DMS53 treated with DMSO at 0.1 percent for 48 hours (cell line): Measurements from ENCODE around the gene CALR3.

Experiments used
- DNase-seq: peaks from one replicate; lab custom pipeline; 2025; ENCODE audit not compliant: unreplicated experiment; lab: John Stamatoyannopoulos, UW

Gene CALR3

DNA sequence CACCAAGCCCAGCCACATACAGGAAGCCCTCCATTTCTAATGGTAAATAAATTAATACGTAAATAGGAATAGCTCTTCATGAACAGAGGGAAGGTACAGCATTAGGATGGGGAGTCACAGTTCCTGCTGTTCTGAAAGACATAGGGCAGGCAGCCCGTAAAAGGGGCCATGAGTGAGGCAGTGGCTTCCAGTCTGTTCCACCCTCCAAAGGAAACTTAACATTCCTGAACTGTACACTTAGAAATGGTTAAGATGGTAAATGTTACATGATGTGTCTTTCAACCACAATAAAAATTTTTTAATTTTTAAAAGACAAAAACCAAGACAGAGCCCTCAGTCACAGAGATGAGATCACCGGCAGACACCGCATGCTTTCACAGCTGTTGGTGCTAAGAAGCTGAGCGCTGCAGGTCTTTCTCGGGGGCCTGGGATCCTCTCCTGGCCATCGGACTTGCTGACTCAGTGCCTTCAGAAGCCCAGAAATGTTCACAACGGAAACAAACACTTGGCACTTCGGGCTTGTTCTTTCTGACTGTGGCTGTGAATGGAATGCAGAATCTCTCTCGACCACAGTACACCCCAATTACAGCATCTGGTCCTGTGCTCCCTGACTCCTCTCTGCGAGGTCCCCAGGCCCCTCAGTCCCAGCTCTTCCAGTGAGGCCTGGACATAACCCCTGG, 60.6 kb downstream of the CALR3 start:
- no peak for DNase-seq

DNA sequence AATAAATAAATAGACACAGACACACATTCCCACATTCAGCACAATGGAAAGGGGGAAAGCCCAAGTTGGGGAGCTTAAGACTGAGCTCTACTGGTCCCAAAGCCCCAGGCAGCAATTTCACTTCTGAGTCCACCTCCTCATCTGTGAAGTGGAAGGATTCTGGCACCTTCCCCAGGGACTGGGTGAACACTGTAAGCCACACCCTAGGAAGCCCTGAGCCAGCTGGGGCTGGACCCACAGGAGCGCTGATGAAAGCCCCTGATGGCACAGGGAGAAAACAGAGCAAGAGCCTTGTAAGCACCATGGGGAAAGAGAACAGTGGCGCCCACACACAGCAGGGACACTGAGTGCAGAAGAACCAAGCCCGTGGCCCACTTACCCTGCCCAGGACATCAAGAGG, 62.0 kb downstream of the CALR3 start:
- no peak for DNase-seq

DNA sequence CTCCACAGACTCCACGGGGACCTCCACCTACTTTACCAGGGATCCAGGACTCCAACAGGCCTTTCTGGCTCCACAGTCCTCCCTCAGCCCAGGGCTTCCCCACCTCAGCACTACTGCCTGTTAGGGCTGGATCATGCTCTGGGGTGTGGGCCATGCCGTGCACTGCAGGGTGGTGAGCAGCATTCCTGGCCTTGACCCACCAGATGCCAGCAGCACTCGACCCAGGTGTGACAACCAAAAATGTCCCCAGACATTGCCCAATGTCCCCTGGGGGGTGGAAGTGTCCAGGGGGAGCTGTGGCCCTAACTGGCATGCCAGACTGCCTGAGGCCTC, 66.2 kb downstream of the CALR3 start:
- no peak for DNase-seq

DNA sequence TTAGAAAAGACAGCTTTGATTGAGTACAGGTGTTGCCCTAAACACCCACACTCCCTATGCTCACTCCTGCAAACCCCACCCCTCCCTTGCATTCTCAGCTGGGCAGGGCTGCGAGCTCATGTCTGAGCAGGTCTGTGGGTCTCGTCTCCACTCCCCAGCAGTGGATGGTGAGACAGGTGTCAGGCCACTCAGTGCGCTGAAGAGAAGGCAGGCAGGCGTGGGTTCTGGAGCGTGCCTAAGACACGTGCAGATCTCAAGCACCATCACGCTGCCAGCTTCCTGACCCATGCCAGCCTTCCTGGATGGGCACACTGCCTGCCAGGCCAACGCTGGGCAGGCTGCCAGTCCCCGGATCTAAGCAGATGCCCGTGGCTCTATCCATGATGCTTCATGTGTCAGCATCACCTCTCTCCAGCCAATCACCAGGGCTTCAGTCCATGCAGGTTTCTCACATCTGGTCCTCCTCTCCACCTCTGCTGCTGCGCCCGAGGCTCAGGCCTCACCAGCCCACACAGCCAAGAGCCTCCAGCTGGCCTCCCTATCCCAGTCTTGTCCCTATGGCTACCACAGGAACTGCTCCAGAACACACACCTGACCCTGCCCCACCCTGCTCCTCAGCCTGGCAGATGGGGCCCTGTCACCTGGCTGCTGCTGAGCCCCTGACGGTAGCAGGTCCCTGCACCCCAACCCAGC, 66.8 kb downstream of the CALR3 start:
- no peak for DNase-seq
